GM21723 (cell line): ENCODE results near the gene PKP4.
"Not testable (repeated sequence)": the region's sequence is repeated elsewhere in the genome, so short reads cannot be mapped to it uniquely, and the experiment has no call there.

ENCODE experiments used
- ATAC-seq: cut with Tn5 transposase; IDR thresholded peaks from one replicate; pipeline ENCODE4 v1.9.1; 2021; ENCODE audit warnings: mild to moderate bottlenecking, moderate library complexity; ENCODE audit not compliant: unreplicated experiment

The PKP4 gene

GRCh38 chr2:158464426-158465281 lies 7.9 kb downstream of the PKP4 start:
- ATAC-seq, result peak; percentile 50

GRCh38 chr2:158467248-158467647 lies 10.5 kb downstream of the PKP4 start:
- ATAC-seq, result no peak

GRCh38 chr2:158472829-158473228 lies 16.1 kb downstream of the PKP4 start:
- ATAC-seq, result not testable (repeated sequence)

GRCh38 chr2:158473300-158473699 lies 16.5 kb downstream of the PKP4 start:
- not testable (repeated sequence) for ATAC-seq

- no peak for ATAC-seq
Measured at GRCh38 chr2:158473719-158474392, 17.1 kb downstream of the PKP4 start.

GRCh38 chr2:158474526-158475011 lies 17.8 kb downstream of the PKP4 start:
- not testable (repeated sequence) for ATAC-seq

- no peak for ATAC-seq
Measured at GRCh38 chr2:158477202-158477601, 20.4 kb downstream of the PKP4 start.

- no peak for ATAC-seq
Measured at GRCh38 chr2:158478237-158478636, 21.5 kb downstream of the PKP4 start.

- ATAC-seq, result no peak
Measured at GRCh38 chr2:158478816-158479215, 22.1 kb downstream of the PKP4 start.

GRCh38 chr2:158481116-158481515 lies 24.4 kb downstream of the PKP4 start:
- ATAC-seq, result no peak

GRCh38 chr2:158482594-158482993 lies 25.8 kb downstream of the PKP4 start:
- no peak for ATAC-seq

GRCh38 chr2:158484892-158485556 lies 28.3 kb downstream of the PKP4 start:
- peak; percentile 52 for ATAC-seq

GRCh38 chr2:158486150-158486969 lies 29.6 kb downstream of the PKP4 start:
- ATAC-seq, result no peak

GRCh38 chr2:158486970-158487325 lies 30.2 kb downstream of the PKP4 start:
- ATAC-seq, result no peak

- ATAC-seq, result no peak
Measured at GRCh38 chr2:158487419-158487818, 30.7 kb downstream of the PKP4 start.

GRCh38 chr2:158488442-158489216 lies 31.9 kb downstream of the PKP4 start:
- ATAC-seq, result no peak

GRCh38 chr2:158489366-158490112 lies 32.8 kb downstream of the PKP4 start:
- ATAC-seq, result no peak

- no peak for ATAC-seq
Measured at GRCh38 chr2:158491072-158491471, 34.3 kb downstream of the PKP4 start.

GRCh38 chr2:158493458-158493857 lies 36.7 kb downstream of the PKP4 start:
- no peak for ATAC-seq
